ENCODE measurements around the gene BIN1.

Gene BIN1

GRCh38 chr2:127060264-127060945 lies 46.5 kb downstream of the BIN1 start:
- TF ChIP-seq SIN3A (IDR thresholded peaks at IDR 0.05; ENCODE audit: borderline replicate concordance, insufficient read depth, low read length): no peak

GRCh38 chr2:127059559-127059958 lies 47.4 kb downstream of the BIN1 start:
- TF ChIP-seq FOXP2 (optimal IDR thresholded peaks at IDR 0.05; ENCODE audit: borderline replicate concordance, extremely low read depth, extremely low read length, insufficient read depth): no peak
- TF ChIP-seq SIN3A (IDR thresholded peaks at IDR 0.05; ENCODE audit: borderline replicate concordance, insufficient read depth, low read length): no peak
- no peak for TF ChIP-seq POLR2AphosphoS5 (IDR thresholded peaks at IDR 0.05; ENCODE audit: low read depth, low read length)
- no peak for TF ChIP-seq REST (IDR thresholded peaks at IDR 0.05; ENCODE audit: insufficient read depth in 1 of 2, low read depth in 2 of 2, low read length in 2 of 2)
- no peak for TF ChIP-seq TAF1 (IDR thresholded peaks at IDR 0.05; ENCODE audit: borderline replicate concordance, insufficient read depth, low read length)

GRCh38 chr2:127058954-127059252 lies 48.1 kb downstream of the BIN1 start:
- TF ChIP-seq REST (IDR thresholded peaks at IDR 0.05; ENCODE audit: insufficient read depth in 1 of 2, low read depth in 2 of 2, low read length in 2 of 2): no peak
- TF ChIP-seq FOXP2 (optimal IDR thresholded peaks at IDR 0.05; ENCODE audit: borderline replicate concordance, extremely low read depth, extremely low read length, insufficient read depth): no peak
- no peak for TF ChIP-seq TAF1 (IDR thresholded peaks at IDR 0.05; ENCODE audit: borderline replicate concordance, insufficient read depth, low read length)

GRCh38 chr2:127058246-127058953 lies 48.6 kb downstream of the BIN1 start:
- no peak for TF ChIP-seq POLR2AphosphoS5 (IDR thresholded peaks at IDR 0.05; ENCODE audit: low read depth, low read length)
- TF ChIP-seq FOXP2 (optimal IDR thresholded peaks at IDR 0.05; ENCODE audit: borderline replicate concordance, extremely low read depth, extremely low read length, insufficient read depth): no peak
- no peak for TF ChIP-seq TAF1 (IDR thresholded peaks at IDR 0.05; ENCODE audit: borderline replicate concordance, insufficient read depth, low read length)
- TF ChIP-seq SIN3A (IDR thresholded peaks at IDR 0.05; ENCODE audit: borderline replicate concordance, insufficient read depth, low read length): no peak
- no peak for TF ChIP-seq REST (IDR thresholded peaks at IDR 0.05; ENCODE audit: insufficient read depth in 1 of 2, low read depth in 2 of 2, low read length in 2 of 2)

- TF ChIP-seq FOXP2 (optimal IDR thresholded peaks at IDR 0.05; ENCODE audit: borderline replicate concordance, extremely low read depth, extremely low read length, insufficient read depth): no peak
- no peak for TF ChIP-seq TAF1 (IDR thresholded peaks at IDR 0.05; ENCODE audit: borderline replicate concordance, insufficient read depth, low read length)
- no peak for TF ChIP-seq REST (IDR thresholded peaks at IDR 0.05; ENCODE audit: insufficient read depth in 1 of 2, low read depth in 2 of 2, low read length in 2 of 2)
- no peak for TF ChIP-seq POLR2AphosphoS5 (IDR thresholded peaks at IDR 0.05; ENCODE audit: low read depth, low read length)
- TF ChIP-seq SIN3A (IDR thresholded peaks at IDR 0.05; ENCODE audit: borderline replicate concordance, insufficient read depth, low read length): no peak
These were observed 49.3 kb downstream of the BIN1 start for GRCh38 chr2:127057371-127058245.

All from PFSK-1 (cell line).